Uterus (tissue), 2 donors: ENCODE measurements around the gene OTX2.

ENCODE experiments used
- POLR2A ChIP-seq, 2 donors: fragments of 450-650 bp; IDR thresholded peaks; one replicate each; pipeline ENCODE4 v1.6.1; 2016; ENCODE audit warnings: antibody characterized with exemption in 2 of 2, mild to moderate bottlenecking in 1 of 2, moderate library complexity in 1 of 2
- TF ChIP-seq, protein P1 (sequence below), 4 experiments: fragments of 200-600 bp in 2 of 4; fragments of 450-650 bp in 2 of 4; sonication (generic) in 2 of 4; IDR thresholded peaks; one replicate each; pipeline ENCODE4 v1.5.1; 2016 to 2019; ENCODE audit warnings: antibody characterized with exemption in 4 of 4, mild to moderate bottlenecking in 2 of 4, moderate library complexity in 1 of 4

- no peak for TF ChIP-seq POLR2A (IDR thresholded peaks at IDR 0.05)
- TF ChIP-seq, protein P1, sequence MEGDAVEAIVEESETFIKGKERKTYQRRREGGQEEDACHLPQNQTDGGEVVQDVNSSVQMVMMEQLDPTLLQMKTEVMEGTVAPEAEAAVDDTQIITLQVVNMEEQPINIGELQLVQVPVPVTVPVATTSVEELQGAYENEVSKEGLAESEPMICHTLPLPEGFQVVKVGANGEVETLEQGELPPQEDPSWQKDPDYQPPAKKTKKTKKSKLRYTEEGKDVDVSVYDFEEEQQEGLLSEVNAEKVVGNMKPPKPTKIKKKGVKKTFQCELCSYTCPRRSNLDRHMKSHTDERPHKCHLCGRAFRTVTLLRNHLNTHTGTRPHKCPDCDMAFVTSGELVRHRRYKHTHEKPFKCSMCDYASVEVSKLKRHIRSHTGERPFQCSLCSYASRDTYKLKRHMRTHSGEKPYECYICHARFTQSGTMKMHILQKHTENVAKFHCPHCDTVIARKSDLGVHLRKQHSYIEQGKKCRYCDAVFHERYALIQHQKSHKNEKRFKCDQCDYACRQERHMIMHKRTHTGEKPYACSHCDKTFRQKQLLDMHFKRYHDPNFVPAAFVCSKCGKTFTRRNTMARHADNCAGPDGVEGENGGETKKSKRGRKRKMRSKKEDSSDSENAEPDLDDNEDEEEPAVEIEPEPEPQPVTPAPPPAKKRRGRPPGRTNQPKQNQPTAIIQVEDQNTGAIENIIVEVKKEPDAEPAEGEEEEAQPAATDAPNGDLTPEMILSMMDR (IDR thresholded peaks at IDR 0.05): no peak
These were observed 8.4 kb downstream of the OTX2 start for GRCh38 chr14:56801920-56802319.
